ENCODE results near the gene ST6GAL1. TPM values are rescaled to one million over a fixed set of nuclear protein-coding genes. Genes with fewer than 3 reads are reported as not detected.
A peak's percentile ranks its signal among the peaks of the same experiment; 100 is the strongest.

The ST6GAL1 gene
- total and polyA plus RNA-seq, 2 of the 13 experiments (the other 11 are each of a cell fraction or from before 2014, with no cell fraction given), result 79.9 to 164 TPM

DNA sequence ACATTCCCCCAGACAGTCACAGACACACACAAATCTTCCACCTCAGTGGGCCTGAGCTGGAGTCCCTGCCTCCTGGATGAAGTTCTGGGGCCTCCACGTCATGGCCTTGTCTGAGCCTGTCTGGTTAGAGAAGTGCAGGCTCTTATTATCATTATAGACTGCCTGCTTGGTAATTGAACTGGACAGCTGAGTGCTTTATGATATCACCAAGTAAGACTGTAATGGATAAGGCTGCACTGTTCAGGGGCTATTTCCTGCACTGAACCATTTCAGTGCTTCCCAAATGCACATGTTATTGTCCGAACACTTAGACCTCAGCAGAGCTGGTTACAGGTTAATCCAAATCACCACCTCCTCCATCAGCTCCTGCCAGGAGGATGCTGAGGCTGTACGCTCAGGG, 8.7 kb upstream of the ST6GAL1 start:
- FAIRE-seq (no peak), ATAC-seq (peak; percentile 73), DNase-seq (ENCODE audit: low spot score) (no peak)
- no peaks in the 10 kb centered on the region for H3K79me2 ChIP-seq (ENCODE audit: insufficient read depth, low read length)
- no peaks in the 10 kb centered on the region; a peak in 2 of 5 replicates for H3K27me3 ChIP-seq (ENCODE audit: control insufficient read depth in 1 of 2, insufficient read depth in 2 of 2, low read length in 2 of 2)
- H3K36me3 ChIP-seq (replicated peaks in 1 of 2; ENCODE audit: control insufficient read depth in 1 of 2, insufficient read depth in 2 of 2, low read length in 2 of 2), result no peaks in the 10 kb centered on the region
- H3K4me1 ChIP-seq (ENCODE audit: insufficient read depth, low read length), result peaks cover 26% of the 10 kb centered on the region
- ChIA-PET POLR2A (interaction anchor here (1.1 kb wide), 1 partner anchor 119 kb away, joined by 3 read pairs; no protein-coding TSS in a partner anchor), CTCF (ENCODE audit: low intra/inter-chr PET ratio, low total read pairs) (no interaction called here)
- no TSS peak for BruUV-seq (replicated peaks)
- TF ChIP-seq, protein P1, sequence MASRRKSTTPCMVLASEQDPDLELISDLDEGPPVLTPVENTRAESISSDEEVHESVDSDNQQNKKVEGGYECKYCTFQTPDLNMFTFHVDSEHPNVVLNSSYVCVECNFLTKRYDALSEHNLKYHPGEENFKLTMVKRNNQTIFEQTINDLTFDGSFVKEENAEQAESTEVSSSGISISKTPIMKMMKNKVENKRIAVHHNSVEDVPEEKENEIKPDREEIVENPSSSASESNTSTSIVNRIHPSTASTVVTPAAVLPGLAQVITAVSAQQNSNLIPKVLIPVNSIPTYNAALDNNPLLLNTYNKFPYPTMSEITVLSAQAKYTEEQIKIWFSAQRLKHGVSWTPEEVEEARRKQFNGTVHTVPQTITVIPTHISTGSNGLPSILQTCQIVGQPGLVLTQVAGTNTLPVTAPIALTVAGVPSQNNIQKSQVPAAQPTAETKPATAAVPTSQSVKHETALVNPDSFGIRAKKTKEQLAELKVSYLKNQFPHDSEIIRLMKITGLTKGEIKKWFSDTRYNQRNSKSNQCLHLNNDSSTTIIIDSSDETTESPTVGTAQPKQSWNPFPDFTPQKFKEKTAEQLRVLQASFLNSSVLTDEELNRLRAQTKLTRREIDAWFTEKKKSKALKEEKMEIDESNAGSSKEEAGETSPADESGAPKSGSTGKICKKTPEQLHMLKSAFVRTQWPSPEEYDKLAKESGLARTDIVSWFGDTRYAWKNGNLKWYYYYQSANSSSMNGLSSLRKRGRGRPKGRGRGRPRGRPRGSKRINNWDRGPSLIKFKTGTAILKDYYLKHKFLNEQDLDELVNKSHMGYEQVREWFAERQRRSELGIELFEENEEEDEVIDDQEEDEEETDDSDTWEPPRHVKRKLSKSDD (CRISPR knock-in tag; IDR thresholded peaks at IDR 0.05; ENCODE audit: low read depth), result no peak
- TF ChIP-seq MXD4 (CRISPR knock-in tag; IDR thresholded peaks at IDR 0.05) (no peak), MBNL3 (CRISPR knock-in tag; conservative IDR thresholded peaks at IDR 0.05) (no peak), CEBPG (CRISPR knock-in tag; IDR thresholded peaks at IDR 0.05) (no peak), ZFP36 (IDR thresholded peaks at IDR 0.05; ENCODE audit: borderline replicate concordance, low read depth, low read length, partially characterized antibody) (no peak), TCF7L2 (IDR thresholded peaks at IDR 0.05; ENCODE audit: low read depth, low read length) (no peak), ZNF33A (CRISPR knock-in tag; IDR thresholded peaks at IDR 0.05; ENCODE audit: borderline replicate concordance) (no peak), JARID2 (CRISPR knock-in tag; IDR thresholded peaks at IDR 0.05; ENCODE audit: insufficient replicate concordance) (no peak), DNMT1 (CRISPR knock-in tag; IDR thresholded peaks at IDR 0.05) (no peak), MYC (CRISPR knock-in tag; IDR thresholded peaks at IDR 0.05; ENCODE audit: borderline replicate concordance) (no peak), ZNF557 (CRISPR knock-in tag; IDR thresholded peaks at IDR 0.05) (no peak), ZNF883 (CRISPR knock-in tag; IDR thresholded peaks at IDR 0.05; ENCODE audit: not compliant biosample characterization) (no peak), RELA (CRISPR knock-in tag; IDR thresholded peaks at IDR 0.05) (no peak)
- H4K20me1 ChIP-seq (ENCODE audit: insufficient read depth, low read length), result no peaks in the 10 kb centered on the region
- no peak overlapping the region for H3K4me3 ChIP-seq (replicated peaks in 1 of 3; ENCODE audit: insufficient read depth in 1 of 3, low read depth in 2 of 3, low read length in 3 of 3)
- 0% methylated on average over 2 of the region's 3 CpGs for WGBS (ENCODE audit: low lambda C conversion rate)
- no peak overlapping the region for H3K27ac ChIP-seq (ENCODE audit: extremely low read length, insufficient read depth, low read length)
- H3K9me3 ChIP-seq (ENCODE audit: low read length), result no peaks in the 10 kb centered on the region
- H3K4me2 ChIP-seq (ENCODE audit: low read depth, low read length), result peak overlapping the region; percentile 52
- no peak overlapping the region for H2AFZ ChIP-seq (ENCODE audit: low read length)
- in situ Hi-C loops (cut with HindIII; ENCODE audit: extremely low pct_ligation_motif_present, low pct_unique_long_range_greater_than_20kb), result no loop called here
- H3K9ac ChIP-seq (ENCODE audit: insufficient read depth, low read depth, low read length), result no peak overlapping the region
- intact Hi-C loops (cut with micrococcal nuclease; ENCODE audit: unreplicated experiment), result no loop called here

Data from HepG2 (cell line).